Esophagus (tissue), 2 donors: ENCODE measurements around the gene HRH3. TPM values are rescaled to one million over a fixed set of nuclear protein-coding genes. Genes with fewer than 3 reads are reported as not detected.

Experiments
- H3K27ac ChIP-seq, 2 donors: one replicate each; pipeline ENCODE4 v1.5.1; 2013; ENCODE audit warnings: low read depth in 2 of 2, mild to moderate bottlenecking in 2 of 2, inconsistent platforms in 1 of 2, low read length in 1 of 2, moderate library complexity in 1 of 2
- H3K27me3 ChIP-seq, 2 donors: one replicate each; pipeline ENCODE4 v1.6.1; 2013; ENCODE audit warnings: low read length in 2 of 2, control low read depth in 1 of 2, mild to moderate bottlenecking in 1 of 2; ENCODE audit not compliant: insufficient read depth in 2 of 2, control insufficient read depth in 1 of 2
- H3K36me3 ChIP-seq, 2 donors: one replicate each; pipeline ENCODE4 v1.6.1; 2013; ENCODE audit warnings: low read length in 1 of 2; ENCODE audit not compliant: control insufficient read depth in 2 of 2, insufficient read depth in 2 of 2
- H3K4me1 ChIP-seq, 2 donors: one replicate each; pipeline ENCODE4 v1.6.1; 2013; ENCODE audit warnings: low read length in 1 of 2; ENCODE audit not compliant: control insufficient read depth in 2 of 2, insufficient read depth in 2 of 2
- H3K4me3 ChIP-seq, 2 donors: one replicate each; pipeline ENCODE4 v1.5.1; 2013; ENCODE audit warnings: low read length in 2 of 2, mild to moderate bottlenecking in 2 of 2, low read depth in 1 of 2, moderate library complexity in 1 of 2
- H3K9me3 ChIP-seq, 2 donors: one replicate each; pipeline ENCODE4 v1.6.1; 2013; ENCODE audit warnings: mild to moderate bottlenecking in 2 of 2, low read depth in 1 of 2, low read length in 1 of 2, moderate library complexity in 1 of 2; ENCODE audit not compliant: control insufficient read depth in 2 of 2, insufficient read depth in 1 of 2
- WGBS, 2 donors: extraction: QIAGEN DNeasy Blood & Tissue Kit; methylation state at CpG; one replicate each; pipeline ENCODE4 v1.1.7; 2013; 5-methylcytosine and 5-hydroxymethylcytosine counted together
- polyA plus RNA-seq, 2 donors: library from polyadenylated mRNA; stranded (reverse); fragments of 200-250 nt; gene quantifications; one replicate each; pipeline ENCODE4 v1.2.3, GENCODE V29; 2013
- donor health status: healthy with polysubstance abuse.
- donor health status: Bipolar disorder and iron deficiency.

HRH3 gene
- polyA plus RNA-seq, 2 donors = 0.02 TPM; not detected in 1

DNA sequence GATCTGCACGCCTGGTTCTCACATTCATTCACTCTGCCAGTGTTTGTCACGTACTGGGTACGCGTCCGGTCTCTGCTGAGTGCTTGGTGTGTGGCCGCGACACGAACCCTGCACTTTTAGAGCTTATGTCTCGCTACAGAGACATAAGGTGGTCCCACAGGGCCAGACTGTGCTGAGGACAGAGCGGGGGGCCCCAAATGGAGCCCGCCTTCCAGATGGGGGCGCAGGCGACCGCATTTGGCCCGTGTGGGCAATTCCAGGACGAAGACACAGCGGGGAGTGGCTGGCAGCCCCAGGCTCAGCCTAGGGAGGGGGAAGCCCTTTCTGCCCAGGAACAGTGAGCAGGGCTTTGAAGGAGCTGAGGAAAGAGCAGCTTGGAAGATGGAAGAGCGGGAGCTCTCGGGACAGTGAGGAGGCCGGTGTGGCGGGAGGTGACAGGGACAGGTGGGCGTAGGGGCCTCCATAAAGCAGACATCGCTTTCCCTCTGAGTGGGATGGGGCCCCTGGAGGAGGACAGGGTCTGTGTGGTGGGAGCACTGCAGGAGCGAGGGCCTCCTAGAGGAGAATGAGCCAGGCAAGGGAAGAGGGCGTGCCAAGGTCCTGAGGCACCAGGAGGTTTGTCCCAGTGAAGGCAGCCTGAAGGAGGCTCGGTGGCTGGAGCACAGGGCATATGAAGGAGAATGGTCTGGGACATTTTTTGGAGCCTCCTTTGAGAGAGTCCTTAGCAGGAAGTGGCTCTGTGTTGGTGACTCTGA is 45.0 kb downstream of the HRH3 start:
- Histone ChIP-seq H3K4me1 (no peaks in the 10 kb centered on the region), H3K27ac (no peak overlapping the region), H3K27me3 (no peaks in the 10 kb centered on the region), H3K36me3 (peaks cover 4 to 20% of the 10 kb centered on the region in 2 donors), H3K9me3 (no peaks in the 10 kb centered on the region), H3K4me3 (no peak overlapping the region)
- 96% methylated on average over 26 of the region's 26 CpGs for WGBS, 2 donors

DNA sequence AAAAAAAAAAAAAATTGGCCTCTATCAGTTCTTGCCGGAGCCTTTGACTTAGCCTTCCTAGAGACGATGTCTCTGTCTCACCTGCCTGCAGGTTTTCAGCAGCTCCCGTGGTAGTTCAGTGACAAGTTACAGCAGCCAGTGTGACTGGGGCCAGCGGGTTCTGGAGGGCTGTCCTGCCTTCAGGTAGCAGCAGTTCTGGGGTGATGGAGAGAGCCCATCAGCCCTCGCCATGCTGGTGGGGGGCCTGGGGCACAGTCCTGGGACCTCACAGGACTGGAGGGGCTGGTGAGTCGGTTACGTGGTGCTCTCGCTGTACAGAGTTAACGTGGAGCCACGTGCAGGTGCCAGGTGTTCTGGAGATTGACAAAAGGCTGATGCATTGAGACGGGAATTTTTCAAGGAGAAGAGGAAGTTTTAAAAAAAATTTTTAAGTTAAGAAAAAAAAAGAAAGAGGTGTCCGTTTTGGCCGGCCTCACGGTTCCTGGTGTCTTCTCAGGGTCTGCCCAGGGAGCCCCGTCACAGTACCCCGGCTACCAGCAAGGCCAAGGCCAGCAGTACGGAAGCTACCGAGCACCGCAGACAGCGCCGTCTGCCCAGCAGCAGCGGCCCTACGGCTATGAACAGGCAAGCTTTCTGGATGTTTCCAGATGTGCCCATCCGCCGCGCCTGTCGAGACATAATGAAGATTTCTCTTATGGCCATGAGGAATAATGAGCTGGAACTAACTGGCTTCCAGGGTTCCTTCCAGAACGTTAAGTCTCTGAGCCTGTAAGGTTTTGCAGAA is 45.9 kb downstream of the HRH3 start:
- Histone ChIP-seq H3K27ac (no peak overlapping the region), H3K4me3 (no peak overlapping the region), H3K4me1 (no peaks in the 10 kb centered on the region), H3K27me3 (no peaks in the 10 kb centered on the region), H3K36me3 (peaks cover 4 to 26% of the 10 kb centered on the region in 2 donors), H3K9me3 (no peaks in the 10 kb centered on the region)
- 93 to 94% methylated on average over 28 of the region's 28 CpGs for WGBS, 2 donors

DNA sequence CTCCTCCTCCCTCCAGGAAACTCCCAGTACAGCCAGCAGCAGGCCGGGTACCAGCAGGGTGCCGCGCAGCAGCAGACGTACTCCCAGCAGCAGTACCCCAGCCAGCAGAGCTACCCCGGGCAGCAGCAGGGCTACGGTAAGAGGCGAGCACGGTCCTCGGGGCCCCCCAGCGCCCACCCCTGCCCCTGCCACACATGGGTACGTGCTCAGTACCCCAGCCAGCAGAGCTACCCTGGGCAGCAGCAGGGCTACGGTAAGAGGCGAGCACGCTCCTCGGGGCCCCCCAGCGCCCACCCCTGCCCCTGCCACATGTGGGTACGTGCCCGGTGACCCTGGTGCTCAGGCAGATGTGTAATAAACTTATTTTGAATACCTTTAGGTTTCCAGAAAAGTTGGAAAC is 47.4 kb downstream of the HRH3 start:
- no peaks in the 10 kb centered on the region for H3K27me3 ChIP-seq
- no peak overlapping the region for H3K27ac ChIP-seq
- WGBS, 2 donors = 91 to 96% methylated on average over 14 to 18 of the region's 18 CpGs
- H3K4me1 ChIP-seq = no peaks in the 10 kb centered on the region
- H3K4me3 ChIP-seq = no peak overlapping the region
- peaks cover 0 to 2% of the 10 kb centered on the region in 2 donors for H3K9me3 ChIP-seq
- peaks cover 4 to 31% of the 10 kb centered on the region in 2 donors for H3K36me3 ChIP-seq

DNA sequence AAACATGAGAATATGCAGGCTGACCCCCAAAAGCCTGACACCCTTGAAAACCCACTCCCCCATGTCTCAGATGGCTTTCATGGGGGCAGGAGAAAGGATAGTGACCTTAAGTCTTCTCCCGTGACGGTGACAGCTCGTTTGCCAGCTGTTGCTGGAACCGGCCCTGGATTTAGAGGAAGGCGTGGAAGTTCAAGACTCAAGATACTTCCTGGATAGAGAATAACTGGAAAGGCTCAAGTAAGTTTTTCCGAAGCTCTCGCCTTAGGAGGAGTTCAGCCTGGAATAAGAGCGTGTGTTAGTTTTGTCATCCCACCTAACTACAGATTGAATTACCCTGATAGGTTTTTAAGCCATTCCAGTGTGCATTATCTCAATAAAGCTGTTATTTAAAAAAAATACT is 48.8 kb downstream of the HRH3 start:
- no peaks in the 10 kb centered on the region for H3K27me3 ChIP-seq
- no peaks in the 10 kb centered on the region for H3K4me1 ChIP-seq
- peaks cover 0 to 2% of the 10 kb centered on the region in 2 donors for H3K9me3 ChIP-seq
- peaks cover 4 to 31% of the 10 kb centered on the region in 2 donors for H3K36me3 ChIP-seq
- H3K27ac ChIP-seq = no peak overlapping the region
- H3K4me3 ChIP-seq = no peak overlapping the region
- 79 to 82% methylated on average over 8 of the region's 8 CpGs for WGBS, 2 donors

DNA sequence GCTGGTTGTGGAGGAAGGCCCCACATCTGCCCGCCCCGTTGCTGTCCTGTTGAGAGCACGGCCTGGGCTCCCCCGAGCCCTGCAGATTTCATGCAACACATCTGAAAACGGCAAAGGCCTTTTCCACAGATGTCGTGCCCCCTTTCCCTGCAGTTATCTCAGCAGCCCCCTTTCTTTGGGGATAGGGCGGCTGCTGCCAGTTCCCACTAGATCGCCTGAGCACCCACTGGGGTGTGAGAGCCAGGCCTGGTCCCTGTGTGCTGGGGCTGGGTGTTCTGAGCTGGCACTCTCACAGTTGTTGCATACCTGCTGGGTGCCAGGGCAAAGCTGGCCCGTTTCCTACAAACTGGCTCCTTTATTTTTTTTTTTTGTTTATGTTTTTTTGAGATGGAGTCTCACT is 49.5 kb downstream of the HRH3 start:
- Histone ChIP-seq H3K27me3 (no peaks in the 10 kb centered on the region), H3K27ac (no peak overlapping the region), H3K4me3 (no peak overlapping the region), H3K4me1 (no peaks in the 10 kb centered on the region), H3K9me3 (peaks cover 0 to 2% of the 10 kb centered on the region in 2 donors), H3K36me3 (peaks cover 8 to 34% of the 10 kb centered on the region in 2 donors)
- 93% methylated on average over 9 of the region's 9 CpGs for WGBS, 2 donors

DNA sequence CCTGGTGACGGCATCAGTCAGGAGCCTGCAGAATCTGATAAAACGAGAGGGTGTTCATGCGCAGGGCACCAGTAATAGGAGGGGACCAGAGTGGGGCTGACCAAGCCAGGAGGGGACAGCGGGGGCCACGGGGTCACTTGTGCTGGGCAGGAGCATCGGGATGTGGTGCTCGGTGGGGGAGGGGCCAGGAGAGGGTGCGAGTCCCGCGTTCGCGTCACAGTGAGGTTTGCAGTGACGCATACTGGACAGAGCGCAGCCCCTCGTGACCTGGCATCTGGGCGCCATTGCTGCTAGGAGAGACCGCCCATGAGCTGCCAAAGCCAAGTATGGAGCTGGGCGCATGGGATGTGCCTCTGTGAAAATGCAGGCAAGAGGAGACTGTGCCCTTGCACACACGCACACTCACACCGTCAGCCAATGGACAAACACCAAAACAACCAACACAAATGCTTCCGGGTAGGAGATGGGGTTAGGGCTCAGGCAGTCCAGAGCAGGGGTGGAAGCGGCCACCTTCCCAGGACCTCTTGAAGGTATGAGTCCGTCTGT is 51.1 kb downstream of the HRH3 start:
- H3K9me3 ChIP-seq = peaks cover 0 to 2% of the 10 kb centered on the region in 2 donors
- no peaks in the 10 kb centered on the region for H3K4me1 ChIP-seq
- no peak overlapping the region for H3K27ac ChIP-seq
- no peak overlapping the region for H3K4me3 ChIP-seq
- H3K36me3 ChIP-seq = peaks cover 22 to 38% of the 10 kb centered on the region in 2 donors
- WGBS, 2 donors = 95 to 96% methylated on average over 23 of the region's 23 CpGs
- no peaks in the 10 kb centered on the region for H3K27me3 ChIP-seq

DNA sequence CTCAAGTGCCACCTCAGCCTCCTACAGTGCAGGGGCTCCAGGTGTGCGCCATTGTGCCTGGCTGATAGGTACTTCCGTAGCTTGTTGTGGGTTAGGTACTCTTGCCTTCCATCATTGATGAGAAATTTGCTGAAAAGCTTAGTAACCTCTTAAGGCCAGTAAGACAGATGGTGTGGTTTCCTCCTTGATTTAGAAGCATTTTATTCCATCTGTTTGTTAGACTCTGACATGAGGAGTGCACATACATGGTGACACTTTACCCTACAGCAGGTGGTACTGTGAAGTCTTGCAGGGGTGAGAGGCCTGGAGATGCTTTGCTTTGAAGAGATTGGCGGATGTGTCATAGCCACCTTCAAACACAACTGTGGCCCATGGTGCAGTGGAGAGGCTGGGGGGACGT is 52.0 kb downstream of the HRH3 start:
- no peaks in the 10 kb centered on the region for H3K4me1 ChIP-seq
- no peak overlapping the region for H3K27ac ChIP-seq
- no peaks in the 10 kb centered on the region for H3K27me3 ChIP-seq
- H3K4me3 ChIP-seq = no peak overlapping the region
- WGBS, 2 donors = 88 to 91% methylated on average over 4 of the region's 4 CpGs
- H3K9me3 ChIP-seq = peaks cover 0 to 2% of the 10 kb centered on the region in 2 donors
- peaks cover 22 to 44% of the 10 kb centered on the region in 2 donors for H3K36me3 ChIP-seq

DNA sequence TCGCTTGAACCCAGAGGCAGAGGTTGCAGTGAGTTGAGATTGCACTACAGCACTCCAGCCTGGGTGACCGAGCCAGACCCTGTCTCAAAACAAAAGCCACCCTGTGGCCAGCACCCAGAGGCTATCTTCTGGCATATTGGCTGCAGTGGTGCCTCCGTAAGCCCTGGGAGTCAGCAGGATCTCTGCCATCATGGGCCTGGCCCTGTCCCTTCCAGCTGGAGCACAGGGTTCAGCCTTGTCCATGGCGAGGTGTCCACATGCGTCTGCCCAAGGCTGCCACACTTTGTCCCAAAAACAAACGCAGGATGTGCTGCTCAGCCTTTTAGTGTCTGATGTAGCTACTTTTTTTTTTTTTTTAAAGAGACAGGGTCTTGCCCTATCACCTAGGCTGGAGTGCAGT is 52.6 kb downstream of the HRH3 start:
- no peak overlapping the region for H3K4me3 ChIP-seq
- no peaks in the 10 kb centered on the region for H3K4me1 ChIP-seq
- H3K36me3 ChIP-seq = peaks cover 22 to 49% of the 10 kb centered on the region in 2 donors
- peaks cover 0 to 2% of the 10 kb centered on the region in 2 donors for H3K9me3 ChIP-seq
- no peaks in the 10 kb centered on the region for H3K27me3 ChIP-seq
- 83 to 90% methylated on average over 6 of the region's 6 CpGs for WGBS, 2 donors
- no peak overlapping the region for H3K27ac ChIP-seq

DNA sequence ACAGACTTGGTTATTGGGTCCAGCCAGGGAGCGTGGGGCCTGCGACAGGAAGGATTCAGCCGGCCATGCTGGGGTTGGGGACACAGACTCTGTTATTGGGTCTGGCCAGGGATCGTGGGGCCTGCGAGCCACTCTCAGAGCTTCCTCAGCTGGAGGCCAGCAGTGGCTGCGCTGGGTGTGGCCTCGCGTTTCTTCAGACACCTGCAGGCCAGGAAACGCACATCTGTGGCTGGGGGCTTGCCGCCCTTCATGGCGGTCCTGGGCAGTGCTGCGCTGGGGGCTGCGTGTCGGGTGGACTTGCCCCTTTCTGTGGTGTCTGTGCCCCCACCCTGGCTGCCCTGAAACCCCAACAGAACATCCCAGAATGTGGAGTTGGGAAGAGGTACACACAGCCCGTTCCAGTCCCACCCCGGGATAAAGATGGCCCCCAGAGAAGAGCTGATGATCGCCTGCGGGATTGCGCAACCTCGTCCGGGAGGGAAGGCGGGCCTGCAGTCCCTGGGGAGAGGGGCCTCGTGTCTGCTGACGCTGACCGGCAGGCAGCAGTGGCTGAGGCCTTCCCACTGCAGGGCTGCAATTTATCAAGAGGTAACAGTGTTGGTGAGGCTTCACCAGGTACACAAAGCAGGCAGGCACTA is 54.2 kb downstream of the HRH3 start:
- Histone ChIP-seq H3K27me3 (no peaks in the 10 kb centered on the region), H3K27ac (no peak overlapping the region), H3K9me3 (peaks cover 0 to 2% of the 10 kb centered on the region in 2 donors), H3K4me1 (peaks cover 3 to 7% of the 10 kb centered on the region in 2 donors), H3K36me3 (peaks cover 22 to 54% of the 10 kb centered on the region in 2 donors), H3K4me3 (no peak overlapping the region)
- WGBS, 2 donors = 88% methylated on average over 25 of the region's 25 CpGs
